ENCODE data around the gene HPCAL1. TPM values are rescaled to one million over a fixed set of nuclear protein-coding genes. Genes with fewer than 3 reads are reported as not detected.

HPCAL1 gene
- total and polyA plus RNA-seq, 2 of the 4 experiments (the other 2 are of a cell fraction): 8.2 to 33.7 TPM

DNA sequence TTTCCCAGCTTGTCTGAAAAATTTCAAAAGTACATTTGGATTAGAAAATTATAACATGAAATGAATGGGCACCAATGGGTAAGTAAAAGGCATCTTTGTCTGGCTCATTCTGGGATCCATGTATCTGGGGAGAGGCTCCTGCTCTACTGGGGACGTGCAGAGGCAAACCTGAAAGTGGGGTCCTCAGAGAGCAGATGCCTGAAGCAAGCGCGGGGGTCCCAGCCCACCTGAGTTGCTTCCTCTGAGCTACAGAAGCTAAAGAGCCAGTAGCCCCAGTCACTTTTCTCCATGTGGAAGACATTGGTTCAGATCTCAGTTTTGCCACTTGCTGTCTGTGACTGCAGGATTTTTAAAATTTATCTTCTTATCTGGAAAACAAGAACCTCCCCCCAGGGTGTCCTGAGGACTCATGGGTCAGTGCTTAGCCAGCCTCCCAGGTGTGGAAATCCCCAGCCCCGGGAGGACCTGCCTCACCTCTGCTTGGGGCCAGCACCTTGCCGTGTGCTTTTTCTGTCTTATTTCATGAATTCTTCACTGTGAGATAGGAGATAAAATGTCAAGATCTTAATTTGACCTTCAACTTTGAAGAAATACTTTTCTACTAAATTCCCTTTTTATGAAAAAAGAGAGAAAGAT lies 170.5 kb downstream of the HPCAL1 start:
- no peak overlapping the region for H2AK9ac ChIP-seq (replicated peaks; ENCODE audit: low read depth, low read length, poor library complexity)
- intact Hi-C loops (cut with micrococcal nuclease): no loop called here
- no peak overlapping the region for H3K27ac ChIP-seq (ENCODE audit: insufficient read depth, low read length)
- no peak overlapping the region for H2AFZ ChIP-seq (replicated peaks; ENCODE audit: low read length, poor library complexity)
- H2BK5ac ChIP-seq (ENCODE audit: low read depth, low read length, poor library complexity, severe bottlenecking): no peak overlapping the region
- no peaks in the 10 kb centered on the region for H3K9me1 ChIP-seq (ENCODE audit: insufficient read depth, low read length)
- POLR2A ChIA-PET (ENCODE audit: unreplicated experiment): no interaction called here
- H4K5ac ChIP-seq (ENCODE audit: low read depth, low read length): no peak overlapping the region
- no CpG with 5 or more reads among the region's 5 CpGs for WGBS, 2 experiments (ENCODE audit: extremely low coverage in 2 of 2, insufficient read length in 1 of 2)
- H3K27me3 ChIP-seq (ENCODE audit: control insufficient read depth, insufficient read depth, low read length): peaks cover 35% of the 10 kb centered on the region
- H3K79me1 ChIP-seq (ENCODE audit: low read depth in 1 of 2, low read length in 2 of 2): no peaks in the 10 kb centered on the region
- no peak overlapping the region for H4K8ac ChIP-seq (ENCODE audit: low read depth in 2 of 2, low read length in 2 of 2)
- DNase-seq: no peak
- no peak overlapping the region for H3K56ac ChIP-seq (ENCODE audit: extremely low read depth, insufficient read depth, low read length)
- BruUV-seq (replicated peaks): no TSS peak
- no peak overlapping the region for H3K4me3 ChIP-seq (ENCODE audit: insufficient read depth, low read depth, low read length)
- no peak overlapping the region for H3K23ac ChIP-seq (ENCODE audit: low read depth, low read length)
- dilution Hi-C loops (cut with HindIII; ENCODE audit: low sequenced_read_pairs, unreplicated experiment): no loop called here
- no peak overlapping the region for H4K91ac ChIP-seq (ENCODE audit: insufficient read depth, low read depth, low read length)
- no peaks in the 10 kb centered on the region for H3K4me1 ChIP-seq (ENCODE audit: control insufficient read depth, insufficient read depth, low read length)
- no peak overlapping the region for H3K4me2 ChIP-seq (ENCODE audit: low read depth, low read length)
- H4K20me1 ChIP-seq (ENCODE audit: insufficient read depth, low read length): no peaks in the 10 kb centered on the region
- no peak overlapping the region for H2BK15ac ChIP-seq (ENCODE audit: low read depth, low read length)
- H3K9ac ChIP-seq (ENCODE audit: low read depth, low read length): no peak overlapping the region
- no peak overlapping the region for H3K14ac ChIP-seq (replicated peaks; ENCODE audit: low read depth, low read length)
- H3K4ac ChIP-seq (ENCODE audit: low read depth, low read length): no peak overlapping the region
- no peaks in the 10 kb centered on the region for H3K36me3 ChIP-seq (ENCODE audit: control insufficient read depth, insufficient read depth, low read length)
- H2AK5ac ChIP-seq (ENCODE audit: low read depth, low read length): no peak overlapping the region
- H3K18ac ChIP-seq (ENCODE audit: low read depth, low read length): no peak overlapping the region
- TF ChIP-seq, protein P1, sequence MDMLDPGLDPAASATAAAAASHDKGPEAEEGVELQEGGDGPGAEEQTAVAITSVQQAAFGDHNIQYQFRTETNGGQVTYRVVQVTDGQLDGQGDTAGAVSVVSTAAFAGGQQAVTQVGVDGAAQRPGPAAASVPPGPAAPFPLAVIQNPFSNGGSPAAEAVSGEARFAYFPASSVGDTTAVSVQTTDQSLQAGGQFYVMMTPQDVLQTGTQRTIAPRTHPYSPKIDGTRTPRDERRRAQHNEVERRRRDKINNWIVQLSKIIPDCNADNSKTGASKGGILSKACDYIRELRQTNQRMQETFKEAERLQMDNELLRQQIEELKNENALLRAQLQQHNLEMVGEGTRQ (IDR thresholded peaks at IDR 0.05; ENCODE audit: low read depth, low read length): no peak
- TF ChIP-seq RFX5 (IDR thresholded peaks at IDR 0.05; ENCODE audit: low read depth, low read length) (no peak), MAZ (IDR thresholded peaks at IDR 0.05; ENCODE audit: borderline replicate concordance, low read depth, low read length) (no peak), RCOR1 (IDR thresholded peaks at IDR 0.05; ENCODE audit: insufficient replicate concordance, low read length) (no peak), CHD1 (IDR thresholded peaks at IDR 0.05; ENCODE audit: low read depth, low read length) (no peak), SMC3 (IDR thresholded peaks at IDR 0.05; ENCODE audit: low read depth, low read length) (no peak), CEBPB (IDR thresholded peaks at IDR 0.05; ENCODE audit: low read depth, low read length) (no peak), NFE2L2 (IDR thresholded peaks at IDR 0.05; ENCODE audit: low read depth, low read length) (no peak), FOS (IDR thresholded peaks at IDR 0.05; ENCODE audit: low read depth, low read length) (no peak), MAFK (IDR thresholded peaks at IDR 0.05; ENCODE audit: low read depth, low read length) (no peak), MXI1 (IDR thresholded peaks at IDR 0.05; ENCODE audit: borderline replicate concordance, low read depth, low read length) (no peak), POLR2A (IDR thresholded peaks at IDR 0.05; ENCODE audit: low read depth, low read length) (no peak), BHLHE40 (IDR thresholded peaks at IDR 0.05; ENCODE audit: low read depth, low read length) (no peak), RAD21 (IDR thresholded peaks at IDR 0.05; ENCODE audit: low read length) (no peak)
- TF ChIP-seq, protein P2, sequence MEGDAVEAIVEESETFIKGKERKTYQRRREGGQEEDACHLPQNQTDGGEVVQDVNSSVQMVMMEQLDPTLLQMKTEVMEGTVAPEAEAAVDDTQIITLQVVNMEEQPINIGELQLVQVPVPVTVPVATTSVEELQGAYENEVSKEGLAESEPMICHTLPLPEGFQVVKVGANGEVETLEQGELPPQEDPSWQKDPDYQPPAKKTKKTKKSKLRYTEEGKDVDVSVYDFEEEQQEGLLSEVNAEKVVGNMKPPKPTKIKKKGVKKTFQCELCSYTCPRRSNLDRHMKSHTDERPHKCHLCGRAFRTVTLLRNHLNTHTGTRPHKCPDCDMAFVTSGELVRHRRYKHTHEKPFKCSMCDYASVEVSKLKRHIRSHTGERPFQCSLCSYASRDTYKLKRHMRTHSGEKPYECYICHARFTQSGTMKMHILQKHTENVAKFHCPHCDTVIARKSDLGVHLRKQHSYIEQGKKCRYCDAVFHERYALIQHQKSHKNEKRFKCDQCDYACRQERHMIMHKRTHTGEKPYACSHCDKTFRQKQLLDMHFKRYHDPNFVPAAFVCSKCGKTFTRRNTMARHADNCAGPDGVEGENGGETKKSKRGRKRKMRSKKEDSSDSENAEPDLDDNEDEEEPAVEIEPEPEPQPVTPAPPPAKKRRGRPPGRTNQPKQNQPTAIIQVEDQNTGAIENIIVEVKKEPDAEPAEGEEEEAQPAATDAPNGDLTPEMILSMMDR (conservative IDR thresholded peaks at IDR 0.05; ENCODE audit: low read depth, low read length): no peak
- TF ChIP-seq, protein P3, sequence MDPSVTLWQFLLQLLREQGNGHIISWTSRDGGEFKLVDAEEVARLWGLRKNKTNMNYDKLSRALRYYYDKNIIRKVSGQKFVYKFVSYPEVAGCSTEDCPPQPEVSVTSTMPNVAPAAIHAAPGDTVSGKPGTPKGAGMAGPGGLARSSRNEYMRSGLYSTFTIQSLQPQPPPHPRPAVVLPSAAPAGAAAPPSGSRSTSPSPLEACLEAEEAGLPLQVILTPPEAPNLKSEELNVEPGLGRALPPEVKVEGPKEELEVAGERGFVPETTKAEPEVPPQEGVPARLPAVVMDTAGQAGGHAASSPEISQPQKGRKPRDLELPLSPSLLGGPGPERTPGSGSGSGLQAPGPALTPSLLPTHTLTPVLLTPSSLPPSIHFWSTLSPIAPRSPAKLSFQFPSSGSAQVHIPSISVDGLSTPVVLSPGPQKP (IDR thresholded peaks at IDR 0.05; ENCODE audit: borderline replicate concordance, low read depth, low read length): no peak
- ATAC-seq (ENCODE audit: low read depth): no peak
- CTCF ChIA-PET: no interaction called here
- in situ Hi-C loops (cut with MboI; ENCODE audit: low sequenced_read_pairs): no loop called here
- H2BK20ac ChIP-seq (ENCODE audit: low read depth, low read length): no peak overlapping the region
- no peak overlapping the region for H2BK120ac ChIP-seq (ENCODE audit: low read depth, low read length)
- no peaks in the 10 kb centered on the region for H3K9me3 ChIP-seq (ENCODE audit: control insufficient read depth, insufficient read depth, low read length)
